ENCODE results near the gene ZFR.
"Not testable (repeated sequence)": the region's sequence is repeated elsewhere in the genome, so short reads cannot be mapped to it uniquely, and the experiment has no call there.

The ZFR gene

GRCh38 chr5:32449262-32449661, 4.7 kb upstream of the ZFR start:
- no peak for DNase-seq

- no peak for DNase-seq
Observed at GRCh38 chr5:32446630-32447029, 2.1 kb upstream of the ZFR start.

- no peak for DNase-seq
Observed at GRCh38 chr5:32445831-32446614, 1.5 kb upstream of the ZFR start.

GRCh38 chr5:32445287-32445758, 783 bp upstream of the ZFR start:
- DNase-seq, result no peak

- no peak for DNase-seq
Observed at GRCh38 chr5:32443541-32444430, 754 bp downstream of the ZFR start.

- no peak for DNase-seq
Observed at GRCh38 chr5:32443145-32443540, 1.4 kb downstream of the ZFR start.

- DNase-seq, result no peak
Observed at GRCh38 chr5:32439086-32439642, 5.4 kb downstream of the ZFR start.

- no peak for DNase-seq
Observed at GRCh38 chr5:32436553-32437242, 7.8 kb downstream of the ZFR start.

- no peak for DNase-seq
Observed at GRCh38 chr5:32435383-32435782, 9.2 kb downstream of the ZFR start.

- DNase-seq, result no peak
Observed at GRCh38 chr5:32434221-32434620, 10.3 kb downstream of the ZFR start.

GRCh38 chr5:32432633-32433032, 11.9 kb downstream of the ZFR start:
- no peak for DNase-seq

GRCh38 chr5:32430825-32431224, 13.7 kb downstream of the ZFR start:
- DNase-seq, result not testable (repeated sequence)

- no peak for DNase-seq
Observed at GRCh38 chr5:32428426-32428825, 16.1 kb downstream of the ZFR start.

GRCh38 chr5:32426440-32427151, 17.9 kb downstream of the ZFR start:
- DNase-seq, result no peak

- DNase-seq, result no peak
Observed at GRCh38 chr5:32422697-32423096, 21.8 kb downstream of the ZFR start.

GRCh38 chr5:32421075-32421474, 23.5 kb downstream of the ZFR start:
- DNase-seq, result no peak

- DNase-seq, result no peak
Observed at GRCh38 chr5:32420506-32420905, 24.0 kb downstream of the ZFR start.

- DNase-seq, result peak; percentile 68
Observed at GRCh38 chr5:32419791-32420190, 24.7 kb downstream of the ZFR start.

GRCh38 chr5:32413466-32414263, 30.9 kb downstream of the ZFR start:
- DNase-seq, result no peak

- no peak for DNase-seq
Observed at GRCh38 chr5:32410630-32411029, 33.9 kb downstream of the ZFR start.

- no peak for DNase-seq
Observed at GRCh38 chr5:32406650-32407049, 37.9 kb downstream of the ZFR start.

Measured in NCI-H1694 (cell line).